HUES48 (cell line): ENCODE results near the gene PTPRN2.

ENCODE experiments used
- H3K27ac ChIP-seq: one replicate; pipeline ENCODE4 v1.7.0; 2013; ENCODE audit warnings: low read depth, low read length, inconsistent platforms
- H3K27me3 ChIP-seq: 2 replicates; pipeline ENCODE4 v1.6.1; 2013; ENCODE audit warnings: mild to moderate bottlenecking, low read length; ENCODE audit not compliant: control insufficient read depth, insufficient read depth
- H3K36me3 ChIP-seq: 2 replicates; pipeline ENCODE4 v1.6.1; 2013; ENCODE audit warnings: low read length; ENCODE audit not compliant: control insufficient read depth, insufficient read depth
- H3K4me1 ChIP-seq: 2 replicates; pipeline ENCODE4 v1.6.1; 2013; ENCODE audit warnings: mild to moderate bottlenecking, low read length; ENCODE audit not compliant: control insufficient read depth, insufficient read depth
- H3K4me3 ChIP-seq: 2 replicates; pipeline ENCODE4 v1.5.1; 2013; ENCODE audit warnings: mild to moderate bottlenecking, low read depth, low read length
- H3K9ac ChIP-seq: 2 replicates; pipeline ENCODE4 v1.6.1; 2013; ENCODE audit warnings: mild to moderate bottlenecking, low read depth, low read length, moderate library complexity
- H3K9me3 ChIP-seq: 2 replicates; pipeline ENCODE4 v1.6.1; 2013; ENCODE audit warnings: low read length; ENCODE audit not compliant: control insufficient read depth, insufficient read depth

Gene PTPRN2

GRCh38 chr7:157607218-157607617 lies 980.4 kb downstream of the PTPRN2 start:
- Histone ChIP-seq H3K4me3 (no peak overlapping the region), H3K27me3 (peaks cover 31% of the 10 kb centered on the region), H3K36me3 (no peaks in the 10 kb centered on the region), H3K9me3 (no peaks in the 10 kb centered on the region), H3K27ac (no peak overlapping the region), H3K4me1 (no peaks in the 10 kb centered on the region), H3K9ac (no peak overlapping the region)

- H3K27ac ChIP-seq, result no peak overlapping the region
- H3K9me3 ChIP-seq, result no peaks in the 10 kb centered on the region
- no peak overlapping the region for H3K4me3 ChIP-seq
- no peak overlapping the region for H3K9ac ChIP-seq
- H3K27me3 ChIP-seq, result peaks cover 42% of the 10 kb centered on the region
- no peaks in the 10 kb centered on the region for H3K36me3 ChIP-seq
- H3K4me1 ChIP-seq, result no peaks in the 10 kb centered on the region
These were observed 981.5 kb downstream of the PTPRN2 start for GRCh38 chr7:157606140-157606539.

- Histone ChIP-seq H3K9me3 (no peaks in the 10 kb centered on the region), H3K27ac (no peak overlapping the region), H3K27me3 (peaks cover 46% of the 10 kb centered on the region), H3K9ac (no peak overlapping the region), H3K36me3 (no peaks in the 10 kb centered on the region), H3K4me1 (no peaks in the 10 kb centered on the region), H3K4me3 (no peak overlapping the region)
These were observed 982.0 kb downstream of the PTPRN2 start for GRCh38 chr7:157605638-157606037.

- Histone ChIP-seq H3K36me3 (no peaks in the 10 kb centered on the region), H3K9me3 (no peaks in the 10 kb centered on the region), H3K4me3 (no peak overlapping the region), H3K27ac (no peak overlapping the region), H3K27me3 (peaks cover 50% of the 10 kb centered on the region), H3K4me1 (no peaks in the 10 kb centered on the region), H3K9ac (no peak overlapping the region)
These were observed 982.8 kb downstream of the PTPRN2 start for GRCh38 chr7:157604661-157605381.

GRCh38 chr7:157603716-157604115 lies 983.9 kb downstream of the PTPRN2 start:
- H3K4me3 ChIP-seq, result no peak overlapping the region
- no peaks in the 10 kb centered on the region for H3K9me3 ChIP-seq
- no peak overlapping the region for H3K9ac ChIP-seq
- no peaks in the 10 kb centered on the region for H3K4me1 ChIP-seq
- H3K27me3 ChIP-seq, result peaks cover 60% of the 10 kb centered on the region
- no peaks in the 10 kb centered on the region for H3K36me3 ChIP-seq
- no peak overlapping the region for H3K27ac ChIP-seq

- Histone ChIP-seq H3K27me3 (peaks cover 67% of the 10 kb centered on the region), H3K4me3 (no peak overlapping the region), H3K36me3 (no peaks in the 10 kb centered on the region), H3K4me1 (no peaks in the 10 kb centered on the region), H3K9ac (no peak overlapping the region), H3K9me3 (no peaks in the 10 kb centered on the region), H3K27ac (no peak overlapping the region)
These were observed 984.6 kb downstream of the PTPRN2 start for GRCh38 chr7:157603005-157603404.

GRCh38 chr7:157602581-157602980 lies 985.0 kb downstream of the PTPRN2 start:
- Histone ChIP-seq H3K9me3 (no peaks in the 10 kb centered on the region), H3K27ac (no peak overlapping the region), H3K27me3 (peaks cover 71% of the 10 kb centered on the region), H3K36me3 (no peaks in the 10 kb centered on the region), H3K9ac (no peak overlapping the region), H3K4me1 (no peaks in the 10 kb centered on the region), H3K4me3 (no peak overlapping the region)

- Histone ChIP-seq H3K4me3 (no peak overlapping the region), H3K9me3 (no peaks in the 10 kb centered on the region), H3K4me1 (no peaks in the 10 kb centered on the region), H3K9ac (no peak overlapping the region), H3K27ac (no peak overlapping the region), H3K36me3 (no peaks in the 10 kb centered on the region), H3K27me3 (peaks cover 71% of the 10 kb centered on the region)
These were observed 985.5 kb downstream of the PTPRN2 start for GRCh38 chr7:157602156-157602555.

GRCh38 chr7:157601530-157601929 lies 986.1 kb downstream of the PTPRN2 start:
- Histone ChIP-seq H3K9ac (no peak overlapping the region), H3K4me1 (no peaks in the 10 kb centered on the region), H3K9me3 (no peaks in the 10 kb centered on the region), H3K27me3 (peaks cover 77% of the 10 kb centered on the region), H3K4me3 (no peak overlapping the region), H3K27ac (no peak overlapping the region), H3K36me3 (no peaks in the 10 kb centered on the region)

GRCh38 chr7:157599491-157599890 lies 988.1 kb downstream of the PTPRN2 start:
- no peaks in the 10 kb centered on the region for H3K9me3 ChIP-seq
- H3K4me1 ChIP-seq, result no peaks in the 10 kb centered on the region
- no peak overlapping the region for H3K9ac ChIP-seq
- no peak overlapping the region for H3K27ac ChIP-seq
- no peaks in the 10 kb centered on the region for H3K36me3 ChIP-seq
- peaks cover 91% of the 10 kb centered on the region for H3K27me3 ChIP-seq
- no peak overlapping the region for H3K4me3 ChIP-seq

- peaks cover under 1% of the 10 kb centered on the region; the same call in 1 of the 2 replicates for H3K9me3 ChIP-seq
- no peak overlapping the region for H3K27ac ChIP-seq
- H3K4me3 ChIP-seq, result no peak overlapping the region
- H3K4me1 ChIP-seq, result no peaks in the 10 kb centered on the region
- H3K36me3 ChIP-seq, result no peaks in the 10 kb centered on the region
- H3K27me3 ChIP-seq, result peaks cover 97% of the 10 kb centered on the region
- no peak overlapping the region for H3K9ac ChIP-seq
These were observed 990.1 kb downstream of the PTPRN2 start for GRCh38 chr7:157597562-157597961.
